Smooth muscle cell (in vitro differentiated cells): ENCODE measurements around the gene FER. TPM values are rescaled to one million over a fixed set of nuclear protein-coding genes. Genes with fewer than 3 reads are reported as not detected.

ENCODE experiments used
- DNase-seq: peaks from one replicate; lab custom pipeline; 2025; ENCODE audit not compliant: unreplicated experiment; lab: John Stamatoyannopoulos, UW
- H2AFZ ChIP-seq: fragments of 200-600 bp; sonication (generic); 2 replicates; pipeline ENCODE4 v1.6.0; 2016; ENCODE audit warnings: antibody characterized with exemption, low read depth, mild to moderate bottlenecking
- H3F3A ChIP-seq: fragments of 200-600 bp; sonication (generic); 2 replicates; pipeline ENCODE4 v1.6.0; 2017; ENCODE audit warnings: antibody characterized with exemption, low read depth
- H3K27ac ChIP-seq: fragments of 200-600 bp; sonication (generic); 2 replicates; pipeline ENCODE4 v1.5.1; 2016; ENCODE audit warnings: low read depth, mild to moderate bottlenecking
- H3K27me3 ChIP-seq: fragments of 200-600 bp; sonication (generic); 2 replicates; pipeline ENCODE4 v1.6.1; 2016; ENCODE audit warnings: low read depth, mild to moderate bottlenecking
- H3K36me3 ChIP-seq: fragments of 200-600 bp; sonication (generic); 2 replicates; pipeline ENCODE4 v1.5.1; 2016; ENCODE audit warnings: low read depth
- H3K4me1 ChIP-seq: fragments of 200-600 bp; sonication (generic); 2 replicates; pipeline ENCODE4 v1.5.1; 2016; ENCODE audit warnings: low read depth
- H3K4me2 ChIP-seq: fragments of 200-600 bp; sonication (generic); 2 replicates; pipeline ENCODE4 v1.6.0; 2016; ENCODE audit warnings: mild to moderate bottlenecking
- H3K4me3 ChIP-seq: fragments of 200-600 bp; sonication (generic); 2 replicates; pipeline ENCODE4 v1.5.1; 2016; ENCODE audit warnings: mild to moderate bottlenecking
- H3K79me2 ChIP-seq: fragments of 200-600 bp; sonication (generic); 2 replicates; pipeline ENCODE4 v1.6.0; 2016; ENCODE audit warnings: low read depth, mild to moderate bottlenecking
- H3K9ac ChIP-seq: fragments of 200-600 bp; sonication (generic); 2 replicates; pipeline ENCODE4 v1.6.0; 2016; ENCODE audit warnings: low read depth
- H3K9me3 ChIP-seq: fragments of 200-600 bp; sonication (generic); replicated peaks from 2 replicates; pipeline ENCODE4 v1.5.1; 2016; ENCODE audit warnings: low read depth
- H4K20me1 ChIP-seq: fragments of 200-600 bp; sonication (generic); 2 replicates; pipeline ENCODE4 v1.6.0; 2016; ENCODE audit warnings: low read depth
- CTCF ChIP-seq: fragments of 200-600 bp; sonication (generic); IDR thresholded peaks from 2 replicates; pipeline ENCODE4 v1.5.1; 2017; ENCODE audit warnings: borderline replicate concordance, mild to moderate bottlenecking, antibody characterized with exemption; ENCODE audit not compliant: insufficient read depth, poor library complexity, severe bottlenecking
- WGBS: methylation state at CpG from one replicate; pipeline ENCODE4 v1.1.7; 2016; ENCODE audit warnings: low lambda C conversion rate; 5-methylcytosine and 5-hydroxymethylcytosine counted together
- polyA plus RNA-seq: library from polyadenylated mRNA; unstranded; fragments of >200 nt; fragmentation: Nextera tagmentation; extraction: Ambion mirVana; gene quantifications from 2 replicates; pipeline ENCODE4 v1.2.1, GENCODE V29; 2016
- total RNA-seq: library from RNA; depleted of rRNA; stranded (reverse); fragments of >200 nt; gene quantifications from 2 replicates; pipeline ENCODE4 v1.2.3, GENCODE V29; 2014

FER gene
- total and polyA plus RNA-seq, 2 experiments from 2014 or later, result 15.6 to 16.4 TPM

DNA sequence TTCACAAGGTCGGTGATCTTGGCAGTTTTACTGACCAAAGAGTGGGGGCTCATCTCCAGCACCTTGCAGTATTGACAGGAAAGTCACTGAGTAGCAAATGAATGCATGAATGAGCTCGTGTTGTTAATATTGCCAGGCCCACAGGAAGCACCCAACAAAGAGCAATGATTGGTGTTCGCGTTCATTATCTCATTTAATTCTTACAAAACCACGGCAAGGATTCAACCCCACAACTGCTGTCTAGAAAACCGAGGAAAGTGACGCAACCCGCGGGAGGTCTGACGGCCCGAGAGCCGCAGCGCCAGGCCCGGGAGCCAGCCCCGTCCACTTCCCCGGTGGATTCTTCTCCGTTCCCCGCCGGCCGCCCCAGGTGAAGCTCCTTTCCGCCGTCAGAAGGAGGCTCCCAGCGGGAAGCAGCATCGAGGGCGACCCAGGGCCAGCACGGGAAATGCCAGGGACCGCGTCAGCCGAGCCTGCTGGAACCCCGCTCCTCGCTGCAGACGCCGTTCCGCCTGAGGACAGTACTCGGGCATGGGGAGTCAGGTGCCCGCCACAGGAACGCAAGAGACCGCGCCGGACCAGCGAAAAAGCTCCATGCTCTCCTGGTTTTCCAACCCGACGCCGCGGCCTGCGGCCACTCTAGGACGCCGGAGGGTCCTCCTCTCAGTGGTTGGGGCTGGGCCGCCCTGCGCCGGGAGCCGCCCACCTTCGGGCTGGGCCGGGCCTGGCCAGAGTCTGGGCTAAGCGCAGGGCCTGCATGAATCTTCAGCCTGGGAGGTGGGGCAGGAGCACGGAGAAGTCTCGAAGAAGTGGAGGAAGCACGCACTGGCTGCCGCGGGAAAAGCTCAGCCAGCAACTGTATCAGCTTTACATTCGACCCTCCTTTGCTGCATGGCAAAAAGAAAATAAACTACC is 19.8 kb upstream of the FER start:
- Histone ChIP-seq H3K27ac (peak overlapping the region; percentile 86), H3K4me1 (peaks cover 9% of the 10 kb centered on the region), H3K9me3 (no peaks in the 10 kb centered on the region), H3K36me3 (no peaks in the 10 kb centered on the region), H2AFZ (peak overlapping the region; percentile 88), H4K20me1 (no peaks in the 10 kb centered on the region), H3K79me2 (no peaks in the 10 kb centered on the region), H3K4me3 (peak overlapping the region; percentile 66), H3K27me3 (no peaks in the 10 kb centered on the region), H3K4me2 (peak overlapping the region; percentile 93), H3K9ac (peak overlapping the region; percentile 87), H3F3A (peaks cover 8% of the 10 kb centered on the region)
- TF ChIP-seq CTCF, result no peak
- under 1% methylated on average over 59 of the region's 61 CpGs for WGBS
- peak; percentile 73 for DNase-seq

- Histone ChIP-seq H3K79me2 (no peaks in the 10 kb centered on the region), H3K27me3 (no peaks in the 10 kb centered on the region), H3K9ac (peak overlapping the region; percentile 87), H3F3A (peaks cover 8% of the 10 kb centered on the region), H2AFZ (peak overlapping the region; percentile 88), H3K4me2 (peak overlapping the region; percentile 93), H3K27ac (peak overlapping the region; percentile 86), H3K36me3 (no peaks in the 10 kb centered on the region), H3K4me3 (peak overlapping the region; percentile 66), H3K9me3 (no peaks in the 10 kb centered on the region), H4K20me1 (no peaks in the 10 kb centered on the region), H3K4me1 (peaks cover 9% of the 10 kb centered on the region)
- TF ChIP-seq CTCF, result no peak
- DNase-seq, result no peak
- WGBS, result 52% methylated on average over 13 of the region's 14 CpGs
Observed at GRCh38 chr5:108728566-108729241, 19.0 kb upstream of the FER start.

GRCh38 chr5:108729242-108729615 is 18.5 kb upstream of the FER start:
- Histone ChIP-seq H2AFZ (peak overlapping the region; percentile 88), H3K9ac (no peak overlapping the region), H3K4me2 (peak overlapping the region; percentile 93), H3K9me3 (no peaks in the 10 kb centered on the region), H3K4me3 (no peak overlapping the region), H3K27ac (peak overlapping the region; percentile 86), H3K36me3 (no peaks in the 10 kb centered on the region), H3F3A (peaks cover 8% of the 10 kb centered on the region), H3K79me2 (no peaks in the 10 kb centered on the region), H4K20me1 (no peaks in the 10 kb centered on the region), H3K4me1 (peaks cover 9% of the 10 kb centered on the region), H3K27me3 (no peaks in the 10 kb centered on the region)
- WGBS, result 76% methylated on average over 8 of the region's 8 CpGs
- no peak for DNase-seq
- no peak for TF ChIP-seq CTCF
